Aorta (tissue), 5 donors: ENCODE results near the gene MYO18A. TPM values are rescaled to one million over a fixed set of nuclear protein-coding genes. Genes with fewer than 3 reads are reported as not detected.
A peak's percentile ranks its signal among the peaks of the same experiment; 100 is the strongest.

Experiments used
- ATAC-seq: fragments of 200-7000 bp; cut with Tn5 transposase; one replicate; pipeline ENCODE4 v1.9.1; 2022; ENCODE audit warnings: moderate library complexity; ENCODE audit not compliant: low FRiP score
- DNase-seq, 2 donors: peaks; one replicate each; pipeline ENCODE4 v3.0.0-alpha.2; 2020
- H3K27ac ChIP-seq, 2 donors: one replicate each; pipeline ENCODE4 v1.5.1; 2013; ENCODE audit warnings: low read length in 2 of 2, mild to moderate bottlenecking in 2 of 2, moderate library complexity in 2 of 2, control low read depth in 1 of 2, inconsistent platforms in 1 of 2, low read depth in 1 of 2
- H3K27me3 ChIP-seq, 2 donors: one replicate each; pipeline ENCODE4 v1.6.1; 2013; ENCODE audit warnings: control low read depth in 1 of 2, low read length in 1 of 2, mild to moderate bottlenecking in 1 of 2, moderate library complexity in 1 of 2; ENCODE audit not compliant: insufficient read depth in 2 of 2, control insufficient read depth in 1 of 2
- H3K36me3 ChIP-seq, 2 donors: one replicate each; pipeline ENCODE4 v1.6.1; 2013; ENCODE audit warnings: control low read depth in 1 of 2, low read length in 1 of 2, mild to moderate bottlenecking in 1 of 2; ENCODE audit not compliant: insufficient read depth in 2 of 2, control insufficient read depth in 1 of 2
- H3K4me1 ChIP-seq, 2 donors: one replicate each; pipeline ENCODE4 v1.6.1; 2013; ENCODE audit warnings: low read length in 2 of 2, control low read depth in 1 of 2, mild to moderate bottlenecking in 1 of 2, moderate library complexity in 1 of 2; ENCODE audit not compliant: insufficient read depth in 2 of 2, control insufficient read depth in 1 of 2
- H3K4me3 ChIP-seq, 2 donors: one replicate each; pipeline ENCODE4 v1.5.1; 2013; ENCODE audit warnings: low read length in 2 of 2, control low read depth in 1 of 2, mild to moderate bottlenecking in 1 of 2
- H3K9me3 ChIP-seq: one replicate; pipeline ENCODE4 v1.6.1; 2013; ENCODE audit warnings: mild to moderate bottlenecking, low read length; ENCODE audit not compliant: control insufficient read depth
- WGBS, 2 donors: extraction: QIAGEN DNeasy Blood & Tissue Kit; methylation state at CpG; one replicate each; pipeline ENCODE4 v1.1.7; 2013; 5-methylcytosine and 5-hydroxymethylcytosine counted together
- intact Hi-C, 2 donors: fragments of 100-400 bp; cut with DNase I; formaldehyde crosslinking; loops; one replicate each; pipeline versions ENCODE4 v1.14.2 to v1.15.0; 2022
- polyA plus RNA-seq, 2 donors: library from polyadenylated mRNA; stranded (reverse); fragments of 200-250 nt; gene quantifications; one replicate each; pipeline ENCODE4 v1.2.3, GENCODE V29; 2013
- total RNA-seq, 2 donors: library from RNA; stranded (reverse); fragmentation: NEBNext Ultra II Directional; extraction: Animal tissue kit (Norgen Biotek cat#: 25700); gene quantifications; one replicate each; pipeline ENCODE4 v1.2.1, GENCODE V29; 2021
- donor health status: healthy with polysubstance abuse.
- donor health status: Bipolar disorder and iron deficiency.
- donor health status: DM: no; HTN: no; CAD: no.
- donor health status: DM: no; HTN: no; CAD: no.
- donor health status: DM: yes; HTN: yes; CAD: no.

Gene MYO18A
- total and polyA plus RNA-seq, 4 donors, result 17.4 to 116 (median 104) TPM

DNA sequence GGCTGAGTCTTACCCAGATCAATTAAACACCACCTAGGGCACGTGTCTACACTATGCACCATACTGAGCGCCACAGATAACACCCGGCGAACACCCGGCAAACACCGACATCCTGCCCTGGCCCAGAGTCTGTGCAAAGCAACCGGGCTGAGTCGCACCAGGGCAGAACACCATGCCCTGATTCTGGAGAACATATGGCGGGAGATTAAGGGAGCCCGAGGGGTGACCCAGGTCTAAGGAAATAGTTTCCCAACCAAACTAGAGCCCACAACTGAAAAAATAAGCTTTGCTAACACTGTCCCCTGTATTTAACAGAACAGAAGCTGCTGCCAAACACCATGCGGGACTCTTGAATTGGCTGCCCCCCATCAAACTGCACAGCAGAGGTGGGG is 22.1 kb downstream of the MYO18A start:
- no peak for DNase-seq
- Histone ChIP-seq H3K36me3 (no peaks in the 10 kb centered on the region), H3K9me3 (no peaks in the 10 kb centered on the region), H3K27me3 (no peaks in the 10 kb centered on the region), H3K4me1 (peaks cover 0 to 7% of the 10 kb centered on the region in 2 donors), H3K27ac (no peak overlapping the region), H3K4me3 (no peak overlapping the region)
- ATAC-seq, result no peak
- intact Hi-C loops, result no loop called here
- 83 to 87% methylated on average over 11 of the region's 11 CpGs for WGBS, 2 donors

DNA sequence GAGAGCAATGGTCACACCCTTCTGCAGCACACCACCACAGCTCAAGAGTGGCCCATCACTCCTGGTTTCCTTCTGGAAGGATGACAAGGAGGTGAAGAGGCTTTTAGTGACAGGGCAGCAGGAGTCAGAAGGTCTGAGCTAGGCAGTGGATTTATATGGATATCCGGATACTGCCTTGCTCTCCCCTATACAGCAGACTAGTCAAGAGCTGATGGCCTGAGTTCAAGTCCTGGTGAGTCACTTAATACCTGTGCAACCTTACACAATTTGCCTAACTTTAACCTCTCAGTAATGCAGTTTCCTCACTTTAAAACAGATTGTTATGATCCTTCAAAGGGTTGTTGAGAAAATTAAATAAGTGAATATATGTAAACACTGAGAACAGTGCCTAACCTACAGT is 22.9 kb downstream of the MYO18A start:
- no peak overlapping the region for H3K4me3 ChIP-seq
- DNase-seq, result no peak
- peaks cover 0 to 7% of the 10 kb centered on the region in 2 donors for H3K4me1 ChIP-seq
- 94 to 95% methylated on average over 1 of the region's 1 CpG for WGBS, 2 donors
- no peak overlapping the region for H3K27ac ChIP-seq
- ATAC-seq, result no peak
- intact Hi-C loops, result no loop called here
- H3K36me3 ChIP-seq, result no peaks in the 10 kb centered on the region
- H3K9me3 ChIP-seq, result no peaks in the 10 kb centered on the region
- H3K27me3 ChIP-seq, result no peaks in the 10 kb centered on the region

- DNase-seq, result no peak
- Histone ChIP-seq H3K36me3 (no peaks in the 10 kb centered on the region), H3K27ac (no peak overlapping the region), H3K9me3 (no peaks in the 10 kb centered on the region), H3K27me3 (no peaks in the 10 kb centered on the region), H3K4me3 (no peak overlapping the region), H3K4me1 (peaks cover 0 to 7% of the 10 kb centered on the region in 2 donors)
- WGBS, 2 donors, result 80 to 84% methylated on average over 6 of the region's 6 CpGs
- intact Hi-C loops, result no loop called here
- ATAC-seq, result no peak
These were observed 23.4 kb downstream of the MYO18A start for GRCh38 chr17:29156781-29157180.

- no peak overlapping the region for H3K4me3 ChIP-seq
- ATAC-seq, result no peak
- H3K27me3 ChIP-seq, result no peaks in the 10 kb centered on the region
- DNase-seq, result no peak
- no peaks in the 10 kb centered on the region for H3K36me3 ChIP-seq
- intact Hi-C loops, result no loop called here
- no peaks in the 10 kb centered on the region for H3K9me3 ChIP-seq
- 84 to 91% methylated on average over 3 of the region's 3 CpGs for WGBS, 2 donors
- peaks cover 0 to 7% of the 10 kb centered on the region in 2 donors for H3K4me1 ChIP-seq
- H3K27ac ChIP-seq, result no peak overlapping the region
These were observed 24.2 kb downstream of the MYO18A start for GRCh38 chr17:29155966-29156338.

GRCh38 chr17:29155227-29155965 is 24.8 kb downstream of the MYO18A start:
- Histone ChIP-seq H3K9me3 (no peaks in the 10 kb centered on the region), H3K27me3 (no peaks in the 10 kb centered on the region), H3K36me3 (no peaks in the 10 kb centered on the region), H3K4me3 (no peak overlapping the region), H3K27ac (no peak overlapping the region), H3K4me1 (peaks cover 0 to 7% of the 10 kb centered on the region in 2 donors)
- DNase-seq (peak; percentile 79 to 87), ATAC-seq (peak; percentile 71)
- WGBS, 2 donors, result 60 to 66% methylated on average over 11 of the region's 11 CpGs
- intact Hi-C loops, result no loop called here

DNA sequence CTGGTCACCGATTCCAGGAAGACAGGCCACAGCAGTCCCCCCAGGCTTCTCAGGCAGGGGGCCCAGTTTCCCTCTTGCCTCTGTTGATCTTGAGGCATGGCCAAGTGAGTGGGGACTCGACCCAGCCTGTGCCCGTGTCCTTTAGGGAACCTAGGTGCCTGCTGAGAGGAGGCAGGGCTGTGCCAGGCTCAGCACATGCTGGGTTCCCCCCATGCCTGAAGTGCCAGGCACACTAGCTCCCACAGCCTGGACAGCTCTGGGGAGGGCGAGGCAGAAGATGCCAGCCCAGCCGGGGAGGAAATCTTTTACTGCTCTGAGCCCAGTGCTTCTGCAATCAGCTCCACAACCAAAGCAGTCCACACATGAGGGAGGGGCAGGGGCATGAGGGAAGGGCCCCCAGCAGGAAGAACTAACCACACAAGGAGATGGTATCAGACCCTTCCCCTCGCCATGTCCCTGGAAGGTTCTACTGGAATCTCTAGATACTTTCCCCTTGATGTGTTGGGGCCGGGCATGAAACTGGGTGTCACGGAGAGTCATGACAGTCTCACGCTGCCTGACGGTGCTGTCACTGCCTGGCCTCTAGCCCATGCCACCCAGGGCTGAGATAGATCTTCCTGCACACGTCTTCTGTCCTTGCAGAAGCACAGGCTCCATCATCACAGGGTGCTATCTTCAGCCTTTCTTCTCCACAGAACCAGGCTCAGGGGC is 25.5 kb downstream of the MYO18A start:
- H3K27ac ChIP-seq, result no peak overlapping the region
- 16% methylated on average over 11 of the region's 11 CpGs for whole genome bisulfite sequencing, 2 donors
- H3K27me3 ChIP-seq, result no peaks in the 10 kb centered on the region
- DNase-seq (peak in 1 of 2 donors; percentile 64), ATAC-seq (no peak)
- H3K4me3 ChIP-seq, result no peak overlapping the region
- H3K9me3 ChIP-seq, result no peaks in the 10 kb centered on the region
- peaks cover 0 to 7% of the 10 kb centered on the region in 2 donors for H3K4me1 ChIP-seq
- H3K36me3 ChIP-seq, result no peaks in the 10 kb centered on the region
- intact Hi-C loops, result no loop called here

- no peaks in the 10 kb centered on the region for H3K36me3 ChIP-seq
- 56 to 58% methylated on average over 4 of the region's 4 CpGs for WGBS, 2 donors
- no peak overlapping the region for H3K27ac ChIP-seq
- ATAC-seq (no peak), DNase-seq (no peak)
- peaks cover 0 to 7% of the 10 kb centered on the region in 2 donors for H3K4me1 ChIP-seq
- no peaks in the 10 kb centered on the region for H3K9me3 ChIP-seq
- no peak overlapping the region for H3K4me3 ChIP-seq
- intact Hi-C loops, result no loop called here
- no peaks in the 10 kb centered on the region for H3K27me3 ChIP-seq
These were observed 28.6 kb downstream of the MYO18A start for GRCh38 chr17:29151567-29151966.

DNA sequence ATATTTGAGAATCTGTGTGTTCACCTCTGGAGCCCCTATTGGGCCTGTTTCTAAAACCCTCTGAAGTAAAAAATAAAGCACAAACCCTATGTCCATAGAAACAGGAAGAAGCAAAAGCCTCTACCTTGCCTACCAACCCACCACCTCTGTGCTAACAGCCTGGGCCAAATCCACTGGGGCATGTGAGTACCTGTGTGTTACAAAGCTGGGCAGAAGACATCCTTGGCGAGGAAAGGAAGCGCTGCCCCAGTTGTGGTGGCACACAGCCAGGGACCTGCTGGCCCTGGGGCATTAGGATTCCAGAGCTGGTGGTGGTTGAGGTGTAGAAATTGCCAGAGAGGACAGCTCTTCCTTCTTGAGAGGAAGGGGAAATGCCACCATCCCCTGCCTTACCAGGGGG is 30.0 kb downstream of the MYO18A start:
- DNase-seq, result no peak
- H3K36me3 ChIP-seq, result no peaks in the 10 kb centered on the region
- intact Hi-C loops, result no loop called here
- H3K27ac ChIP-seq, result no peak overlapping the region
- ATAC-seq, result no peak
- 90 to 95% methylated on average over 2 of the region's 2 CpGs for WGBS, 2 donors
- peaks cover 0 to 5% of the 10 kb centered on the region in 2 donors for H3K4me1 ChIP-seq
- no peaks in the 10 kb centered on the region for H3K27me3 ChIP-seq
- no peaks in the 10 kb centered on the region for H3K9me3 ChIP-seq
- no peak overlapping the region for H3K4me3 ChIP-seq
